ENCODE data around the gene CPVL.

CPVL gene

GRCh38 chr7:29146057-29146706 is at the start of gene CPVL:
TSS of gene CPVL (minus strand) at chr7:29146537. CDS start at chr7:29121061, 25,476 bp downstream.
- TF ChIP-seq GATA3 (IDR thresholded peaks at IDR 0.05; ENCODE audit: low read depth, low read length) (no peak), GATA2 (IDR thresholded peaks at IDR 0.05; ENCODE audit: low read depth, low read length) (no peak)

GRCh38 chr7:29194594-29195427 is 48.5 kb upstream of the CPVL start, which contains the start of gene CHN2:
TSS of gene CHN2 (plus strand) at chr7:29194775.
- TF ChIP-seq GATA2 (IDR thresholded peaks at IDR 0.05; ENCODE audit: low read depth, low read length), result no peak
- TF ChIP-seq GATA3 (IDR thresholded peaks at IDR 0.05; ENCODE audit: low read depth, low read length), result no peak

GRCh38 chr7:29194206-29194593 is 47.9 kb upstream of the CPVL start:
- TF ChIP-seq GATA2 (IDR thresholded peaks at IDR 0.05; ENCODE audit: low read depth, low read length) (no peak), GATA3 (IDR thresholded peaks at IDR 0.05; ENCODE audit: low read depth, low read length) (no peak)

- no peak for TF ChIP-seq GATA3 (IDR thresholded peaks at IDR 0.05; ENCODE audit: low read depth, low read length)
- TF ChIP-seq GATA2 (IDR thresholded peaks at IDR 0.05; ENCODE audit: low read depth, low read length), result no peak
These were observed 47.2 kb upstream of the CPVL start for GRCh38 chr7:29193316-29194205.

GRCh38 chr7:29192811-29193210 is 46.5 kb upstream of the CPVL start:
- no peak for TF ChIP-seq GATA2 (IDR thresholded peaks at IDR 0.05; ENCODE audit: low read depth, low read length)

- TF ChIP-seq GATA2 (IDR thresholded peaks at IDR 0.05; ENCODE audit: low read depth, low read length), result no peak
- TF ChIP-seq GATA3 (IDR thresholded peaks at IDR 0.05; ENCODE audit: low read depth, low read length), result no peak
These were observed 46.0 kb upstream of the CPVL start for GRCh38 chr7:29192323-29192722.

- TF ChIP-seq GATA2 (IDR thresholded peaks at IDR 0.05; ENCODE audit: low read depth, low read length), result no peak
- TF ChIP-seq GATA3 (IDR thresholded peaks at IDR 0.05; ENCODE audit: low read depth, low read length), result no peak
These were observed 44.2 kb upstream of the CPVL start for GRCh38 chr7:29190349-29191045.

GRCh38 chr7:29189743-29190201 is 43.4 kb upstream of the CPVL start:
- TF ChIP-seq GATA2 (IDR thresholded peaks at IDR 0.05; ENCODE audit: low read depth, low read length), result no peak
- no peak for TF ChIP-seq GATA3 (IDR thresholded peaks at IDR 0.05; ENCODE audit: low read depth, low read length)

- TF ChIP-seq GATA2 (IDR thresholded peaks at IDR 0.05; ENCODE audit: low read depth, low read length) (no peak), GATA3 (IDR thresholded peaks at IDR 0.05; ENCODE audit: low read depth, low read length) (no peak)
These were observed 39.3 kb upstream of the CPVL start for GRCh38 chr7:29185613-29186012.

GRCh38 chr7:29184599-29184998 is 38.3 kb upstream of the CPVL start:
- TF ChIP-seq GATA2 (IDR thresholded peaks at IDR 0.05; ENCODE audit: low read depth, low read length) (no peak), GATA3 (IDR thresholded peaks at IDR 0.05; ENCODE audit: low read depth, low read length) (no peak)

- TF ChIP-seq GATA2 (IDR thresholded peaks at IDR 0.05; ENCODE audit: low read depth, low read length), result no peak
- TF ChIP-seq GATA3 (IDR thresholded peaks at IDR 0.05; ENCODE audit: low read depth, low read length), result no peak
These were observed 32.8 kb upstream of the CPVL start for GRCh38 chr7:29179115-29179514.

GRCh38 chr7:29177963-29178600 is 31.7 kb upstream of the CPVL start:
- TF ChIP-seq GATA3 (IDR thresholded peaks at IDR 0.05; ENCODE audit: low read depth, low read length) (no peak), GATA2 (IDR thresholded peaks at IDR 0.05; ENCODE audit: low read depth, low read length) (no peak)

- TF ChIP-seq GATA2 (IDR thresholded peaks at IDR 0.05; ENCODE audit: low read depth, low read length) (no peak), GATA3 (IDR thresholded peaks at IDR 0.05; ENCODE audit: low read depth, low read length) (no peak)
These were observed 27.1 kb upstream of the CPVL start for GRCh38 chr7:29173458-29173857.

All from SH-SY5Y (cell line).